ENCODE data around the gene PIK3IP1. TPM values are rescaled to one million over a fixed set of nuclear protein-coding genes. Genes with fewer than 3 reads are reported as not detected.

Gene PIK3IP1
- total RNA-seq, 1 donor from 2014 or later: 4.7 TPM

DNA sequence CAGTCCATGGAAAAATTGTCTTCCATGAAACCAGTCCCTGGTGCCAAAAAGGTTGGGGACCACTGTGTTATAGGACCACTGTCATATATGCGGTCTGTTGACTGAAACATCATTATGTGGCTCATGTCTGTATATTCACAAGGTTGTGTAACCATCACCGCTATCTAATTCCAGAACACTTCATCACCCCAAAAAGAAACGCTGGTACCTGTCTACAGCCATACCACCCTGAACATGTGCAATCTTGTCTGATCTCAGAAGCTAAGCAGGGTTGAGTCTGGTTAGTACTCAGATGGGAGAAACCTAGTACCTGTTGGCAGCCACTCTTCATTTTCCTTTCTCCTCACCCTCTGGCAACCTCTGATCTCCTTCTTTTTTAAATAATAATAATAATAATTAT lies 12.9 kb upstream of the PIK3IP1 start:
- Mint-ChIP-seq H3K4me1 (no peaks in the 10 kb centered on the region), H3K4me3 (no peak overlapping the region), H3K27ac (no peak overlapping the region), H3K27me3 (ENCODE audit: insufficient read depth, low read depth) (peaks cover 10% of the 10 kb centered on the region), H3K9me3 (no peaks in the 10 kb centered on the region), H3K36me3 (no peaks in the 10 kb centered on the region)
- H3K27me3 ChIP-seq: no peaks in the 10 kb centered on the region
- no peak for DNase-seq (ENCODE audit: low spot score)
- no peaks in the 10 kb centered on the region for H3K79me2 ChIP-seq (ENCODE audit: low read depth)
- H3K9ac ChIP-seq: no peak overlapping the region
- no peaks in the 10 kb centered on the region for H3K9me3 ChIP-seq (ENCODE audit: low read depth)
- no peak overlapping the region for H3K27ac ChIP-seq
- no peaks in the 10 kb centered on the region for H3K4me1 ChIP-seq
- no peak overlapping the region for H2AFZ ChIP-seq (replicated peaks)
- H4K20me1 ChIP-seq (ENCODE audit: low read depth): no peaks in the 10 kb centered on the region
- H3K4me2 ChIP-seq: no peak overlapping the region
- H3F3A ChIP-seq (ENCODE audit: low read depth): no peaks in the 10 kb centered on the region
- no peaks in the 10 kb centered on the region for H3K36me3 ChIP-seq
- TF ChIP-seq EZH2 (IDR thresholded peaks at IDR 0.05) (no peak), EZH2phosphoT487 (IDR thresholded peaks at IDR 0.05) (no peak)
- TF ChIP-seq, protein P1, sequence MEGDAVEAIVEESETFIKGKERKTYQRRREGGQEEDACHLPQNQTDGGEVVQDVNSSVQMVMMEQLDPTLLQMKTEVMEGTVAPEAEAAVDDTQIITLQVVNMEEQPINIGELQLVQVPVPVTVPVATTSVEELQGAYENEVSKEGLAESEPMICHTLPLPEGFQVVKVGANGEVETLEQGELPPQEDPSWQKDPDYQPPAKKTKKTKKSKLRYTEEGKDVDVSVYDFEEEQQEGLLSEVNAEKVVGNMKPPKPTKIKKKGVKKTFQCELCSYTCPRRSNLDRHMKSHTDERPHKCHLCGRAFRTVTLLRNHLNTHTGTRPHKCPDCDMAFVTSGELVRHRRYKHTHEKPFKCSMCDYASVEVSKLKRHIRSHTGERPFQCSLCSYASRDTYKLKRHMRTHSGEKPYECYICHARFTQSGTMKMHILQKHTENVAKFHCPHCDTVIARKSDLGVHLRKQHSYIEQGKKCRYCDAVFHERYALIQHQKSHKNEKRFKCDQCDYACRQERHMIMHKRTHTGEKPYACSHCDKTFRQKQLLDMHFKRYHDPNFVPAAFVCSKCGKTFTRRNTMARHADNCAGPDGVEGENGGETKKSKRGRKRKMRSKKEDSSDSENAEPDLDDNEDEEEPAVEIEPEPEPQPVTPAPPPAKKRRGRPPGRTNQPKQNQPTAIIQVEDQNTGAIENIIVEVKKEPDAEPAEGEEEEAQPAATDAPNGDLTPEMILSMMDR (IDR thresholded peaks at IDR 0.05): no peak
- no peak overlapping the region for H3K4me3 ChIP-seq

DNA sequence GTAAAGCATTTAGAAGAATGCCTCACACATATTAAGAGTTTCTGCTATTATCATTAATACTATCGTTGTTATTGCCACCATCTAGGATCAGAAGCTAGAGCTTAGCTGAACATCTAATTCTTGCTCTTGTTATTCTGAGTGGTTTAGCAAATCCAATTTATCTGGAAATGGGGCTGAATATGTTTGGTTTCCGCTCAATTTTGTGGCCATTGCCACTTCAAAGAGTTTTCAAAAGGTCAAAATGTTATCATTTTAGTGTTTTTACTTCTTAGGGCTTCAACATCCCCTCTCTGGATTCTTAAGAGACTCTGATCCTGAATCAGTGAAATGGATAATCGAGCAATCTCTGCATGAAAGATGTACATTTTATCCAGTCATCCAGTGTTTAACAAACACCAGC lies 10.2 kb upstream of the PIK3IP1 start:
- DNase-seq (ENCODE audit: low spot score): no peak
- H3K4me1 Mint-ChIP-seq: no peaks in the 10 kb centered on the region
- no peak overlapping the region for H3K27ac ChIP-seq
- H3K9ac ChIP-seq: no peak overlapping the region
- no peaks in the 10 kb centered on the region for H3K27me3 ChIP-seq
- no peaks in the 10 kb centered on the region for H3K36me3 Mint-ChIP-seq
- no peaks in the 10 kb centered on the region for H3K9me3 ChIP-seq (ENCODE audit: low read depth)
- no peak overlapping the region for H2AFZ ChIP-seq (replicated peaks)
- no peaks in the 10 kb centered on the region for H3K4me1 ChIP-seq
- no peaks in the 10 kb centered on the region for H3F3A ChIP-seq (ENCODE audit: low read depth)
- no peak overlapping the region for H3K27ac Mint-ChIP-seq
- no peaks in the 10 kb centered on the region for H3K9me3 Mint-ChIP-seq
- H3K36me3 ChIP-seq: no peaks in the 10 kb centered on the region
- H3K4me3 Mint-ChIP-seq: no peak overlapping the region
- H3K4me2 ChIP-seq: no peak overlapping the region
- peaks cover 11% of the 10 kb centered on the region for H3K27me3 Mint-ChIP-seq (ENCODE audit: insufficient read depth, low read depth)
- no peaks in the 10 kb centered on the region for H3K79me2 ChIP-seq (ENCODE audit: low read depth)
- TF ChIP-seq, protein P1 (IDR thresholded peaks at IDR 0.05): no peak
- no peak for TF ChIP-seq EZH2phosphoT487 (IDR thresholded peaks at IDR 0.05)
- no peak for TF ChIP-seq EZH2 (IDR thresholded peaks at IDR 0.05)
- H4K20me1 ChIP-seq (ENCODE audit: low read depth): no peaks in the 10 kb centered on the region
- no peak overlapping the region for H3K4me3 ChIP-seq

DNA sequence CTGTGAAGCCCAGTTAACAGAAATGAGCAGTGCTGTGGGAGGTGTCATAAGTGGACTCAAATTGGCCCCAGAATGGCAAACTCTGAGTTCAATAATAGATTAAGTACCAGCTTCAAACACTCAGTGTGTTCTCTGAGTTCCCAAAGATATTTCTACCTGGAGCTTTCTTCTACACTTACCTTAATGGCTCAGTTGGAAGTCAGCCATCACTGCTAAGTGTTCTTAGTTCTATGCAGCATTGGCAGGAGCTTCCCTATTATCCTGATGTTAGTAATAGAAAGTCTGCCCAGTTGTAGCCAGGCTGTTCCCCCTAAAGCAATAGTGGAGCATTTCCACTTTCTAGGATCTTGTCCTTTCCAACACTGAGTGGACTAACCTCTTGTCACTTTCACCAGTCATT lies 9.7 kb upstream of the PIK3IP1 start:
- H3K4me1 ChIP-seq: no peaks in the 10 kb centered on the region
- H3K27me3 Mint-ChIP-seq (ENCODE audit: insufficient read depth, low read depth): peaks cover 9% of the 10 kb centered on the region
- H3K27me3 ChIP-seq: no peaks in the 10 kb centered on the region
- H3K4me2 ChIP-seq: no peak overlapping the region
- no peaks in the 10 kb centered on the region for H3K4me1 Mint-ChIP-seq
- H3K36me3 Mint-ChIP-seq: no peaks in the 10 kb centered on the region
- H4K20me1 ChIP-seq (ENCODE audit: low read depth): no peaks in the 10 kb centered on the region
- H3F3A ChIP-seq (ENCODE audit: low read depth): no peaks in the 10 kb centered on the region
- H3K9me3 Mint-ChIP-seq: no peaks in the 10 kb centered on the region
- H3K4me3 ChIP-seq: no peak overlapping the region
- TF ChIP-seq EZH2phosphoT487 (IDR thresholded peaks at IDR 0.05): no peak
- TF ChIP-seq EZH2 (IDR thresholded peaks at IDR 0.05): no peak
- TF ChIP-seq, protein P1 (IDR thresholded peaks at IDR 0.05): no peak
- H2AFZ ChIP-seq (replicated peaks): no peak overlapping the region
- H3K27ac ChIP-seq: no peak overlapping the region
- DNase-seq (ENCODE audit: low spot score): no peak
- no peaks in the 10 kb centered on the region for H3K36me3 ChIP-seq
- H3K27ac Mint-ChIP-seq: no peak overlapping the region
- H3K9ac ChIP-seq: no peak overlapping the region
- H3K4me3 Mint-ChIP-seq: no peak overlapping the region
- no peaks in the 10 kb centered on the region for H3K9me3 ChIP-seq (ENCODE audit: low read depth)
- H3K79me2 ChIP-seq (ENCODE audit: low read depth): no peaks in the 10 kb centered on the region
